ENCODE results near the gene FAM222B. TPM values are rescaled to one million over a fixed set of nuclear protein-coding genes. Genes with fewer than 3 reads are reported as not detected.
A peak's percentile ranks its signal among the peaks of the same experiment; 100 is the strongest.

FAM222B gene
- total RNA-seq, 4 donors from 2014 or later, result 12.1 to 20.7 (median 17.8) TPM

- Histone ChIP-seq H3K4me1 (peaks cover 39% of the 10 kb centered on the region), H3K36me3 (peaks cover 23% of the 10 kb centered on the region), H3K9me3 (no peaks in the 10 kb centered on the region), H3K4me3 (peak overlapping the region; percentile 82), H3K27ac (peak overlapping the region; percentile 91), H3K27me3 (no peaks in the 10 kb centered on the region)
- WGBS, result 44% methylated on average over 28 of the region's 34 CpGs
- TF ChIP-seq EP300 (IDR thresholded peaks at IDR 0.05) (no peak), CTCF (IDR thresholded peaks at IDR 0.05) (no peak), POLR2AphosphoS5 (IDR thresholded peaks at IDR 0.05) (no peak), POLR2A (IDR thresholded peaks at IDR 0.05) (no peak)
- DNase-seq (ENCODE audit: low spot score in 2 of 2), result peak in 1 of 2 donors; percentile 78
These were observed 130.4 kb downstream of the FAM222B start for GRCh38 chr17:28712032-28712704.

- peak within 1 kb of the TSS; percentile 91 for H3K27ac ChIP-seq
- peaks cover 36% of the 10 kb centered on the region for H3K4me1 ChIP-seq
- peak within 1 kb of the TSS; percentile 82 for H3K4me3 ChIP-seq
- 1% methylated on average over 16 of the region's 20 CpGs for WGBS
- no peak for DNase-seq (ENCODE audit: low spot score in 2 of 2)
- TF ChIP-seq POLR2A (IDR thresholded peaks at IDR 0.05), result no peak
- TF ChIP-seq CTCF (IDR thresholded peaks at IDR 0.05), result no peak
- TF ChIP-seq POLR2AphosphoS5 (IDR thresholded peaks at IDR 0.05), result no peak
- TF ChIP-seq EP300 (IDR thresholded peaks at IDR 0.05), result no peak
- no peaks in the 10 kb centered on the region for H3K9me3 ChIP-seq
- no peaks in the 10 kb centered on the region for H3K27me3 ChIP-seq
- H3K36me3 ChIP-seq, result peaks cover 23% of the 10 kb centered on the region
These were observed 130.9 kb downstream of the FAM222B start, which contains the start of gene PROCA1 for GRCh38 chr17:28711723-28712031. TSS of gene PROCA1 (minus strand) at chr17:28711888. CDS start at chr17:28711660, 228 bp downstream.

DNA sequence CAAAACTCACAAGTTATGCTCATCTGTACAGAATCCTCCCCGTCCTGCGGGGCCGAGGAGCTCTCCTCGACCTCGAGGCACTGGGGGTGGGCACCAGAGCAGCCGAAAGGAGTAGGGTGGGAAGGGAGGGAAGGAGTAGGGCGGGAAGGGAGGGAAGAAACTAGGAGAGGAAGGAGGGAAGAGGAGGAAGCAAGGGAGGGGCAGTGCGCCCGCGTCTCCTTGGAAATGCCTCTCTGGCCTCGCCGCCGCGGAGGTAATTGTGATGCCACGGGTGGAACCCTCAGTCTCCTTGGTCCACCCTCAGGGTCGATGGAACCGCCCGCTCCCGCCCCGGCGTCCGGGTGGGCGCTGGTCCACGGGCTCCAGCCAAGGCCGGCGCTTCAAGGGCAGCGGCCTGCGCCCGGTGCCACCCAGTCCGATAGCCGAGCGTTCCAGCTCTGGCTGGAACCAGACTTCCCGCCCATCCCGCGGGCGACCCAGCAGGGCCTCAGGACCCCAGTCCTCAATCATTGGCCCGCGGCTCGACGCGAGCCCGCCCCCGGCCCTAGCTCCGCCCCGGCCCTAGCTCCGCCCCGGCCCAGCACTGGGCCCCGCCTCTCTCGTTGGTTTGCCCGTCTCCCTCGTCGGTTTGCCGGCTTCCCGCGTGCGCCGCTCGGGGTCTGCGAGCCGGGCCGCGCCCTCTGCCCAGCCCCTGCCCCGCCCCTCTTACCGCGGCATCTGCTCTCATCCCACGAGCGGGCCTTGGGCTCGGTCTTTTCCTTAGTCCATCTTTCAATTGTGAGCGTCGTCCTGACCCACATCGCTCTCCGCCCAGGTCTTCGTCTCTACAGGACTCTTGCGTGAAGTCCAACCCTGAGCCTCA lies 131.5 kb downstream of the FAM222B start:
- H3K36me3 ChIP-seq, result peaks cover 23% of the 10 kb centered on the region
- peak overlapping the region; percentile 82 for H3K4me3 ChIP-seq
- WGBS, result 0% methylated on average over 38 of the region's 74 CpGs
- H3K27ac ChIP-seq, result peak overlapping the region; percentile 91
- DNase-seq (ENCODE audit: low spot score in 2 of 2), result peak; percentile 91 to 93
- no peaks in the 10 kb centered on the region for H3K27me3 ChIP-seq
- TF ChIP-seq EP300 (IDR thresholded peaks at IDR 0.05), result no peak
- TF ChIP-seq POLR2AphosphoS5 (IDR thresholded peaks at IDR 0.05), result peak in 2 of 3 donors; percentile 6 to 25
- TF ChIP-seq POLR2A (IDR thresholded peaks at IDR 0.05), result peak in 1 of 2 donors; percentile 29
- TF ChIP-seq CTCF (IDR thresholded peaks at IDR 0.05), result no peak
- H3K4me1 ChIP-seq, result peaks cover 30% of the 10 kb centered on the region
- no peaks in the 10 kb centered on the region for H3K9me3 ChIP-seq

GRCh38 chr17:28707339-28707720 lies 135.3 kb downstream of the FAM222B start:
- Histone ChIP-seq H3K4me1 (peaks cover 21% of the 10 kb centered on the region), H3K36me3 (peaks cover 29% of the 10 kb centered on the region), H3K9me3 (no peaks in the 10 kb centered on the region), H3K27ac (no peak overlapping the region), H3K27me3 (no peaks in the 10 kb centered on the region), H3K4me3 (no peak overlapping the region)
- no peak for DNase-seq (ENCODE audit: low spot score in 2 of 2)
- 84% methylated on average over 2 of the region's 2 CpGs for WGBS
- TF ChIP-seq CTCF (IDR thresholded peaks at IDR 0.05) (no peak), EP300 (IDR thresholded peaks at IDR 0.05) (no peak), POLR2A (IDR thresholded peaks at IDR 0.05) (no peak), POLR2AphosphoS5 (IDR thresholded peaks at IDR 0.05) (no peak)

All from suprapubic skin (tissue), 4 donors.